Keratinocyte (primary cell): Measurements from ENCODE around the gene TMEM144. TPM values are rescaled to one million over a fixed set of nuclear protein-coding genes. Genes with fewer than 3 reads are reported as not detected.

Experiments
- DNase-seq: peaks from one replicate; pipeline ENCODE4 v3.0.0-alpha.2; 2011; ENCODE audit warnings: low read depth, missing footprints, low spot score
- FAIRE-seq: peaks from 2 replicates; lab custom pipeline; 2011; peaks lifted over from hg19 to GRCh38; lab: Jason Lieb, UNC
- H2AFZ ChIP-seq: 2 replicates; pipeline ENCODE4 v1.6.0; 2012; ENCODE audit warnings: low read length, control low read depth, inconsistent platforms; ENCODE audit not compliant: control insufficient read depth
- H3K27ac ChIP-seq: 2 replicates; pipeline ENCODE4 v1.5.1; 2011; ENCODE audit warnings: low read length; ENCODE audit not compliant: control insufficient read depth, insufficient read depth
- H3K27me3 ChIP-seq: 3 replicates; pipeline ENCODE4 v1.6.0; 2011; ENCODE audit warnings: low read length; ENCODE audit not compliant: control insufficient read depth, insufficient read depth; ENCODE audit errors: extremely low read depth
- H3K36me3 ChIP-seq, 2 experiments: 2 replicates in 1 of 2; 3 replicates in 1 of 2; pipeline ENCODE4 v1.5.1; 2011; ENCODE audit warnings: low read length in 2 of 2, mild to moderate bottlenecking in 1 of 2; ENCODE audit not compliant: control insufficient read depth in 2 of 2, insufficient read depth in 2 of 2; ENCODE audit errors: extremely low read depth in 1 of 2
- H3K4me1 ChIP-seq: 3 replicates; pipeline ENCODE4 v1.5.1; 2011; ENCODE audit warnings: low read length; ENCODE audit not compliant: control insufficient read depth, insufficient read depth; ENCODE audit errors: extremely low read depth
- H3K4me2 ChIP-seq: 3 replicates; pipeline ENCODE4 v1.6.0; 2011; ENCODE audit warnings: low read depth, low read length; ENCODE audit not compliant: control insufficient read depth, insufficient read depth; ENCODE audit errors: extremely low read depth
- H3K4me3 ChIP-seq, 3 experiments: fragments of 200-600 bp in 1 of 3; sonication (generic) in 1 of 3; 2 replicates in 2 of 3; 3 replicates in 1 of 3; pipeline ENCODE4 v1.5.1; 2011 to 2016; ENCODE audit warnings: low read length in 3 of 3, mild to moderate bottlenecking in 3 of 3, control low read depth in 2 of 3, inconsistent platforms in 1 of 3, low read depth in 1 of 3, mixed read lengths in 1 of 3, mixed run types in 1 of 3, moderate library complexity in 1 of 3; ENCODE audit not compliant: control insufficient read depth in 2 of 3, insufficient read depth in 2 of 3; ENCODE audit errors: extremely low read depth in 1 of 3
- H3K79me2 ChIP-seq: 2 replicates; pipeline ENCODE4 v1.6.0; 2012; ENCODE audit warnings: low read length; ENCODE audit not compliant: control insufficient read depth, insufficient read depth
- H3K9ac ChIP-seq: 3 replicates; pipeline ENCODE4 v1.6.0; 2011; ENCODE audit warnings: low read length; ENCODE audit not compliant: control insufficient read depth, insufficient read depth; ENCODE audit errors: extremely low read depth
- H3K9me1 ChIP-seq: 3 replicates; pipeline ENCODE4 v1.6.0; 2011; ENCODE audit warnings: low read length; ENCODE audit not compliant: control insufficient read depth, insufficient read depth; ENCODE audit errors: extremely low read depth
- H3K9me3 ChIP-seq: 2 replicates; pipeline ENCODE4 v1.5.1; 2012; ENCODE audit warnings: low read depth, low read length; ENCODE audit not compliant: control insufficient read depth
- H4K20me1 ChIP-seq: 3 replicates; pipeline ENCODE4 v1.6.0; 2011; ENCODE audit warnings: low read length; ENCODE audit not compliant: control insufficient read depth, insufficient read depth; ENCODE audit errors: extremely low read depth
- CTCF ChIP-seq, 3 experiments: IDR thresholded peaks in 1 of 3; conservative IDR thresholded peaks in 1 of 3; optimal IDR thresholded peaks in 1 of 3; 2 replicates in 2 of 3; 3 replicates in 1 of 3; pipeline versions ENCODE3 to v1.5.1; 2011; ENCODE audit warnings: low read length in 3 of 3, mild to moderate bottlenecking in 3 of 3, moderate library complexity in 2 of 3, control low read depth in 1 of 3, inconsistent platforms in 1 of 3; ENCODE audit not compliant: insufficient read depth in 2 of 3; ENCODE audit errors: extremely low read depth in 1 of 3
- EZH2 ChIP-seq: IDR thresholded peaks from one replicate; pipeline ENCODE4 v1.6.1; 2012; ENCODE audit warnings: inconsistent platforms, mild to moderate bottlenecking, low read length, moderate library complexity
- dilution Hi-C: fragments of 300-500 bp; cut with MboI; formaldehyde crosslinking; loops from one replicate; pipeline ENCODE4 v1.7.0; 2020; ENCODE audit warnings: low sequenced_read_pairs; ENCODE audit not compliant: extremely low pct_ligation_motif_present
- polyA plus RNA-seq, 5 experiments: library from polyadenylated mRNA; depleted of rRNA in 3 of 5; stranded (reverse) in 3 of 5; stranded (forward) in 1 of 5; unstranded in 1 of 5; fragments of >200 nt; gene quantifications; 1 replicate in 1 of 5; 2 replicates in 3 of 5; 3 replicates in 1 of 5; pipeline versions ENCODE4 v1.2.1 to v1.2.3, GENCODE V29; 2011 to 2012; ENCODE audit warnings: missing spikeins in 2 of 5, low read depth in 1 of 5, low replicate concordance in 1 of 5

TMEM144 gene
- polyA plus RNA-seq, 1 donor (not counting 4 experiments of a cell fraction or from before 2014, with no cell fraction given), result 3.3 TPM

GRCh38 chr4:158268553-158268952 is 58.3 kb downstream of the TMEM144 start:
- Histone ChIP-seq H3K4me1 (no peaks in the 10 kb centered on the region), H3K79me2 (no peaks in the 10 kb centered on the region), H3K9me1 (no peaks in the 10 kb centered on the region), H3K4me2 (no peak overlapping the region), H3K27me3 (no peaks in the 10 kb centered on the region), H3K36me3 (no peaks in the 10 kb centered on the region), H3K4me3 (no peak overlapping the region), H4K20me1 (no peaks in the 10 kb centered on the region), H3K9ac (no peak overlapping the region), H3K9me3 (no peaks in the 10 kb centered on the region), H2AFZ (no peak overlapping the region), H3K27ac (no peak overlapping the region)
- FAIRE-seq, result no peak
- dilution Hi-C loops, result no loop called here
- DNase-seq, result no peak
- TF ChIP-seq CTCF (optimal IDR thresholded peaks at IDR 0.05 in 1 of 3, IDR thresholded peaks at IDR 0.05 in 1 of 3, conservative IDR thresholded peaks at IDR 0.05 in 1 of 3; ENCODE audit: extremely low read depth in 1 of 3, insufficient read depth in 2 of 3, low read length in 3 of 3) (no peak), EZH2 (no peak)

GRCh38 chr4:158274636-158275035 is 64.3 kb downstream of the TMEM144 start:
- Histone ChIP-seq H4K20me1 (no peaks in the 10 kb centered on the region), H3K4me2 (no peak overlapping the region), H3K4me3 (no peak overlapping the region), H2AFZ (no peak overlapping the region), H3K9ac (no peak overlapping the region), H3K9me1 (no peaks in the 10 kb centered on the region), H3K4me1 (no peaks in the 10 kb centered on the region), H3K9me3 (no peaks in the 10 kb centered on the region), H3K79me2 (no peaks in the 10 kb centered on the region), H3K27ac (no peak overlapping the region), H3K36me3 (no peaks in the 10 kb centered on the region), H3K27me3 (no peaks in the 10 kb centered on the region)
- no peak for DNase-seq
- dilution Hi-C loops, result no loop called here
- FAIRE-seq, result no peak
- TF ChIP-seq CTCF (optimal IDR thresholded peaks at IDR 0.05 in 1 of 3, IDR thresholded peaks at IDR 0.05 in 1 of 3, conservative IDR thresholded peaks at IDR 0.05 in 1 of 3; ENCODE audit: extremely low read depth in 1 of 3, insufficient read depth in 2 of 3, low read length in 3 of 3), result no peak
